HG02610 (cell line): Measurements from ENCODE around the gene ZC3H18.
A peak's percentile ranks its signal among the peaks of the same experiment; 100 is the strongest.

Experiments
- ATAC-seq: cut with Tn5 transposase; IDR thresholded peaks from one replicate; pipeline ENCODE4 v1.9.1; 2021; ENCODE audit warnings: mild to moderate bottlenecking, moderate library complexity; ENCODE audit not compliant: unreplicated experiment

Gene ZC3H18

GRCh38 chr16:88532434-88533241 is 37.6 kb upstream of the ZC3H18 start:
- no peak for ATAC-seq

- no peak for ATAC-seq
Measured at GRCh38 chr16:88533381-88533917, 36.8 kb upstream of the ZC3H18 start.

- ATAC-seq = peak; percentile 62
Measured at GRCh38 chr16:88533932-88534637, 36.1 kb upstream of the ZC3H18 start.

GRCh38 chr16:88534638-88535190 is 35.5 kb upstream of the ZC3H18 start:
- peak; percentile 7 for ATAC-seq

- no peak for ATAC-seq
Measured at GRCh38 chr16:88535191-88535856, 34.9 kb upstream of the ZC3H18 start.

- no peak for ATAC-seq
Measured at GRCh38 chr16:88535857-88536222, 34.4 kb upstream of the ZC3H18 start.

GRCh38 chr16:88536510-88536909 is 33.7 kb upstream of the ZC3H18 start:
- ATAC-seq = no peak

GRCh38 chr16:88536971-88537751 is 33.0 kb upstream of the ZC3H18 start:
- no peak for ATAC-seq

GRCh38 chr16:88537859-88538258 is 32.3 kb upstream of the ZC3H18 start:
- ATAC-seq = no peak

- no peak for ATAC-seq
Measured at GRCh38 chr16:88538366-88539060, 31.7 kb upstream of the ZC3H18 start.

GRCh38 chr16:88539261-88539651 is 30.9 kb upstream of the ZC3H18 start:
- no peak for ATAC-seq

- ATAC-seq = no peak
Measured at GRCh38 chr16:88539652-88540345, 30.4 kb upstream of the ZC3H18 start.

- no peak for ATAC-seq
Measured at GRCh38 chr16:88540346-88540977, 29.7 kb upstream of the ZC3H18 start.

- ATAC-seq = no peak
Measured at GRCh38 chr16:88541831-88542616, 28.2 kb upstream of the ZC3H18 start.

- no peak for ATAC-seq
Measured at GRCh38 chr16:88543230-88543813, 26.9 kb upstream of the ZC3H18 start.

- no peak for ATAC-seq
Measured at GRCh38 chr16:88545781-88546180, 24.4 kb upstream of the ZC3H18 start.

GRCh38 chr16:88548131-88548874 is 21.9 kb upstream of the ZC3H18 start:
- ATAC-seq = no peak
